ENCODE data around the gene MAP3K19.
"Not testable (repeated sequence)": the region's sequence is repeated elsewhere in the genome, so short reads cannot be mapped to it uniquely, and the experiment has no call there.

Gene MAP3K19

DNA sequence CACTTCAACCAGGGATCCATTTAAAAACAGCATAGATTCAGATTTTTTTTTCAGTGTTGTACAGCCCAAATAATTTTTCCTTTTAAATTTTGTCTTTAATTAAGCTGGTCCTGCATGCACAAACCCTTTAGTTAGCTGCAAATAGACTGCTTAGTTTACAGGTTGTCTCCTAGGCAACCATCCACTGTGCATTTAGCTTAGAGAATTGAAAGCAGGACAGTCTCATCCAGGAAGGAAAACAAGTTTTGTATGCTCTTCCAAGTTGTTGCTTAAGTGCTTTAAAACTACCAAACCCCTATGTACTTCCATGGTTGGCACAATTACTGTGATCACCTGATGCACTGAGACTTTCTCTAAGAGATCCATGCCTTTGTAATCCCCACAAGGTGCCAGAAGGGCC, at the start of gene MAP3K19:
MAP3K19 (minus strand) TSS at position 148 of the 400 bp plus-strand sequence. CDS start 22,800 bp downstream, outside the sequence.
- no peak for DNase-seq

DNA sequence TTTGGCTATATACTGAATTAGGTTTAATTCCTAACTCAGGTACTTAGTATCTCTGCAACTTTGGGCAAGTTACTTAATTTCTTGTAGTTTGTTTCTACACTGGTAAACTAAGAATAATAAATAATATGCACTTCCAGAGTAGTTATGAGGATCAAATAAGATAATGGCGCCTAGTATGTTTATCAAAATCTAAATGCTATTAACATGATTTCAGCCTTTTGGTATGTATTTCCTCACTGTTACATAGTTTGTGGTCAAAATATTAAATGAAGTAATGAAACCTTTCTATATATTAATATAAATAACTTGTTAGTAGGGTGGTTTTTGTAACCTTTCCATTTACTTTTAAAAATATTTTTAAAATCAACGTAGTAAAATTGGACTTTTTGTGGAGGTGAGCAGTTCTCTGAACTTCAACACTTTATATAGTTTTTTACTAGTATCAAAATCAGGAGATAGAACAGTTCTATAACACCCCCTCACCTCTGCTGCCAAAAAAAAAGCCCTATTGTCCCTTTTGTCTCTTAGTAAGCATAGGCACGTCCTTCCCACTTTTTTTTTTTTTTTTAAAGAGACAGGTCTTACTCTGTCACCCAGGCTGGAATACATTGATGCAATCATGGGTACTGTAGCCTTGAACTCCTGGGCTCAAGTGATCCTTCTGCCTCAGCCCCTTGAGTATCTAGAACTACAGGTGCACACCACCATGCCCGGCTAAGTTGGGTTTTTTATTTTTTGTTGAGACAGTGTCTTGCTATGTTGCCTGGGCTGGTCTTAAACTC, 49.6 kb upstream of the MAP3K19 start:
- DNase-seq: no peak

- no peak for DNase-seq
Observed at GRCh38 chr2:135095591-135095990, 48.3 kb upstream of the MAP3K19 start.

DNA sequence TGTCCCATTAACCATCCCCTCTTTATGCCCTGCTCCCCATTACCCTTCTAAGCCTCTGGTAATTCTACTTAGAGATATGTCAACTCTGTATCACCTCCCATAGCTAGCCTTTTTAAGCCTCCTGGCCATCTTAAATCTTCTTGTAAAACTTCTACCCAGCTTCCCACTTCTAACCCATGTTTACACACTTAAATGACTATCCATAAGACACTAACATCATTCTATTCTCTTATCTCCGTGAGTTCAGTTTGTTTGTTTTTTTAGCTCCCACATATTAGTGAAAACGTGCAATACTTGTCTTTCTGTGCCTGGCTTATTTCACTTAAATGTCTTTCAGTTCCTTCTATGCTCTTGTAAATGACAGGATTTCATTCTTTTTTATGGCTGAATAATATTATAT, 47.3 kb upstream of the MAP3K19 start:
- no peak for DNase-seq

DNA sequence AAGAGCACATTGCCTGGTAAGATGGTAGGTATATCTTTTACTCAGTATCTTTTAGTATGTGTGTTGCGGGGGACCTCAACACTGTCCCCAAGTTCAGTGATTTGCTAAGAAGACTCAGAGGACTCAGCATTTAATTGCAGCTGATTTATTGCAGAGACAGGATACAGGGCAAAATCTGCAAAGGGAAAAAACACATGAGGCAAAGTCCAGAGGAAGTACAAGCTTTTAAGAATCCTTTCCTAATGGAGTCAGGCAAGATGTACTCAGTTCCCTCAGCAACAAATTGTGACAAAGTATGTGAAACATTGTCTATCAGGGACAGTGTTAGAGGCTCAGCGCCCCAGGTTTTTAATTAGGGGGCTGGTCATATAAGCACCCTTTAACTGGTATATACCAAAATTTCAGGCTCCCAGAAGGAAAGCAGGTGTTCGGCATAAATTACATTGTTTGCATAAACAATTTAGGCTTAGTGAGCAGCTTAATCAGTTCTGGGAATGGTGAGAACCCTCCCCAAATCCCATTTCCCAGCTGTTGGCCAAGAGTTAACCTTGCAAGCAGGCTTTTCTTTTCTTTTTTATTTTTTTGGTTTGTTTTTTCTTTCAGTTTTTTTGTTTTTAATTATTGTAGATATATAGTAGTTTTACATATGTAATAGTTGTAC, 46.6 kb upstream of the MAP3K19 start:
- DNase-seq: no peak

DNA sequence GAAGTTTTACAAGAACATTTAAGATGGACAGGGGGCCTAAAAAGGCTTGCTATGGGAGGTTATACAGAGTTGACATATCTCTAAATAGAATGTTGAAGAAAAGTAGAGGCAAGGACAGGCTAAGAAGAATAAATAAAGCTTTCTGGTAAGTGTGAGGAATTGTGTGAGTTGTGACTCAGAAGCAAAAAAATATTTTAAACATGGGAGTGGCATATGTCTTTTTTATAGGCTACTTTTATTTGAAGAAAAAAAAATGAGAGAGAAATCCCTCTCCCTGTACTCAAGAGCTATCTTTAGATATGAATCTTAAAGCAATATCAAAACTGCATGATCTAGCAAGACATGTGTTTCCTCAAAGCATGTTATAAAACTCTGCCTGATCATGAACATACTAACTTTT, 45.9 kb upstream of the MAP3K19 start:
- DNase-seq: no peak

DNA sequence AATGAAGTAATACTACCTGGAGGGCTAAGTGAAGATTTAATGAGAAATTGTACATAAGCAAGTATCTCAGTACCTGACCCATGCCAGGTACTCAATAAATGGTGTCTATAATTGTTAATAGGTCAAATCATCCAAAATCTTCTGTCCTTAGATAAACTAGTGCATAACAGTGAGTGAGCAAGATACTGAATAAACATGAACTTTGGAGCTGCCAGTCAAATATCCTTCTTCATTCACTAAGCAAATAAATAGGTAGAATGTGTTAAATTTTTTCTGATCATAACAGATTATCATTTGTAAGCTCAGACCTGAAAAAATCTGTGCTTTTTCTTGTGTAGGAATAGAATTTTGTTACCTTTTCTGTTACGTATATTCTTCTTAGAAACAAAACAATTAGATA, 44.4 kb upstream of the MAP3K19 start:
- no peak for DNase-seq

DNA sequence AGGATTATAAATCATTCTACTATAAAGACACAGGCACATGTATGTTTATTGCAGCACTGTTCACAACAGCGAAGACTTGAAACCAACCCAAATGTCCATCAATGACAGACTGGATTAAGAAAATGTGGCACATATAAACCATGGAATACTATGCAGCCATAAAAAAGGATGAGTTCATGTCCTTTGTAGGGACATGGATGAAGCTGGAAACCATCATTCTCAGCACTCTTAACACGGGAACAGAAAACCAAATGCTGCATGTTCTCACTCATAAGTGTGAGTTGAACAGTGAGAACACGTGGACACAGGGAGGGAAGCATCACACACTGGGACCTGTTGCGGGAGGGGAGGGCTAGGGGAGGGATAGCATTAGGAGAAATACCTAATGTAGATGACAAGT, 42.4 kb upstream of the MAP3K19 start:
- not testable (repeated sequence) for DNase-seq

GRCh38 chr2:135086222-135086621, 39.0 kb upstream of the MAP3K19 start:
- no peak for DNase-seq

- no peak for DNase-seq
Observed at GRCh38 chr2:135078417-135078816, 31.2 kb upstream of the MAP3K19 start.

- no peak for DNase-seq
Observed at GRCh38 chr2:135076556-135076955, 29.3 kb upstream of the MAP3K19 start.

DNA sequence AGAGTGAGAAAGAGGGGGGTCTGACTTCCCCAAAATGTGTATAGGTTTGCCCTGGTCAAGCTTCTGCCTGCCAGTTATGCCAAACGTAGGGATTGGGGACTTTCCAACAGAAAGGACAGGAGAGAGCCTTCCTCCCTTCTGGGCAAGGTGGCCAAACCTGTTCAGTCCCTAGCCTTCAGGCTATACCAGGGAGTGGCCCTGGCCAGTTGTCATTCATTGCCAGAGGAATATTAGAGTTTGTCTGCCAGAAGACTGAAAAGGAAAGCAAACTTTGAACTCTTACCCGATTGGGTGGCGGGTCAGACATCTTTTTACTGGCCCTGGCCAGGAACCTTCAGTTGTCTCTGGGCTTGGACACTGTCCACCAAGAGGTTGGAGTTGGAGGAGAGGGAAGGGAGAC, 27.0 kb upstream of the MAP3K19 start:
- DNase-seq: no peak

- DNase-seq: no peak
Observed at GRCh38 chr2:135072125-135072997, 25.1 kb upstream of the MAP3K19 start.

DNA sequence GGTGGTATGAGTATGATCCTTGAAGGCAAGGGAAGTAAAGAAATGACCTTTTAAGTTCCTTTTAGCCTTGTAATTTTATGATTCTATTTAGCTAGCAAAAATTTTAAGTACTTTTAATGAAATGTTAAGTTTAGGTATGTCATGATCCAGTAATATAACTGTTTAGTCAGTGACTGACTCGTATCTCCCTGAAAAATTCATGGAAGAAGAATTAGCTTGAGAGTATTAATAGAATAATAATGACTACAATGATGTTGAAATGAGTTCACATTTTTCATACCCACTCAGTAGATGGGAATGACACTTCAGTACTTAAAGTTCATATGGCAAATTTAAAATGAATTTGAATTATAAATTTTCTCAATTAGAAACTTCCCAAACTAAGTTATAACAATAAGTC, 19.5 kb upstream of the MAP3K19 start:
- no peak for DNase-seq

DNA sequence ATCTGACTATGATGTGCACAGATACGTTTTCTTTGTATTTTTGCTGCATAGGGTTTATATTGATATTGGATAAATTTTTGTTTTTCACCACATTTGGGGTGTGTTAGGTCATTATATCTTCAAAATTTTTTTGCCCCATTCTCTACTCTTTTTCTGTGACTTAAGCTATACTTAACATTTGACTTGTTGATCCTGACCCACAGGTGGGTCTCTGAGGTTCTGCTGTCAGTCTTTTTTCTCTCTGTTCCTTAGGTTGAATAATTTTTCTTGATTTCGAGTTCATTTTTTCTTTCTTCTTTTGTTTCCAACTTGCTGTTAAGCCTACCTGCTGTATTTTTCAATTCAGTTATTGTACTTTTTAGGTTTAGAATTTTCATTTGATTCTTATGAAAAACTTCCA, 16.9 kb upstream of the MAP3K19 start:
- no peak for DNase-seq

DNA sequence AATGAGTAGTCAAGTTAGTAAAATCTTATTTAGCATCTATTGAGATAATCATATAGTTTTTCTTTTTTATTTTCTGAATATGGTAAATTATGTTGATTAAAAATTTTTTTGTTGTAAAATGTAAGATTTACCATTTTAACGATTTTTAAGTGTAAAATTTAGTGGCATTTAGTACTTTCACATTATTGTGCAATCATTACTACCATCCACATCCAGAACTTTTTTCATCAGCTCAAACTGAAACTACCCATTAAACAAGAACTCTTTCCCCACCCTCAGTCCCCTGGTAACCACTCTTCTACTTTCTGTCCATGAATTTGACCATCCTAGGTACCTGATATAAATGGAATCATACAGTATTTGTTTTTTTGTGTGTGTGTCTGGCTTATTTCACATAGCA, 16.0 kb upstream of the MAP3K19 start:
- no peak for DNase-seq

- no peak for DNase-seq
Observed at GRCh38 chr2:135059577-135059976, 12.3 kb upstream of the MAP3K19 start.

GRCh38 chr2:135056790-135057189, 9.5 kb upstream of the MAP3K19 start:
- no peak for DNase-seq

GRCh38 chr2:135055182-135055786, 8.0 kb upstream of the MAP3K19 start:
- DNase-seq: no peak

GRCh38 chr2:135052997-135053474, 5.8 kb upstream of the MAP3K19 start:
- DNase-seq: no peak

- DNase-seq: peak; percentile 93
Observed at GRCh38 chr2:135052042-135052876, 5.0 kb upstream of the MAP3K19 start, which contains the start of gene RAB3GAP1. Gene RAB3GAP1, plus strand, starts transcription at chr2:135052292. Its CDS starts 16 bp downstream, at chr2:135052308.

DNA sequence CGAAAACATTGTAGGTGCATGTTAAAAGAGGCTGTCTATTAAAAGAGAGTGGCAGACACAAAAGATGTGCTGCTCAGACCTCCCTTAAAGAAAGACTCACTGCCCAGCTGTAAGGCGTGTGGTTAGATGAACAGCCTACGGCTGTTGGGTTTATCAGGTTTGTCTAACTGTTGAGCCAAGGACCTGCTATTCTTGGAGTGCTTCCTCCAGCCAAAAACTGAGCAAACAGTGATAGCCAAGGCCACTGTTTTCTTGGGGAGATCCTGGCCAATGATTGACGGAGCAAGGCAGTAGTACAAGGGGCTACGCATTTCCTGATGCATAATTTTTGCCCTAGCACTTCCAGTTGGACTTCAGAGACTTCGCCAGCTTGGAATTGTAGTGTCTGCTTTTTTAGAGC, 3.4 kb upstream of the MAP3K19 start:
- DNase-seq: no peak

Data from CD4-positive, alpha-beta T cell treated with Interleukin-15 for 1 hour (primary cell).